Astrocyte of the hippocampus (primary cell): ENCODE measurements around the gene SSR4.

Experiments used
- DNase-seq: peaks from one replicate; pipeline ENCODE4 v3.0.0; 2011; ENCODE audit warnings: low read depth, low spot score

Gene SSR4

DNA sequence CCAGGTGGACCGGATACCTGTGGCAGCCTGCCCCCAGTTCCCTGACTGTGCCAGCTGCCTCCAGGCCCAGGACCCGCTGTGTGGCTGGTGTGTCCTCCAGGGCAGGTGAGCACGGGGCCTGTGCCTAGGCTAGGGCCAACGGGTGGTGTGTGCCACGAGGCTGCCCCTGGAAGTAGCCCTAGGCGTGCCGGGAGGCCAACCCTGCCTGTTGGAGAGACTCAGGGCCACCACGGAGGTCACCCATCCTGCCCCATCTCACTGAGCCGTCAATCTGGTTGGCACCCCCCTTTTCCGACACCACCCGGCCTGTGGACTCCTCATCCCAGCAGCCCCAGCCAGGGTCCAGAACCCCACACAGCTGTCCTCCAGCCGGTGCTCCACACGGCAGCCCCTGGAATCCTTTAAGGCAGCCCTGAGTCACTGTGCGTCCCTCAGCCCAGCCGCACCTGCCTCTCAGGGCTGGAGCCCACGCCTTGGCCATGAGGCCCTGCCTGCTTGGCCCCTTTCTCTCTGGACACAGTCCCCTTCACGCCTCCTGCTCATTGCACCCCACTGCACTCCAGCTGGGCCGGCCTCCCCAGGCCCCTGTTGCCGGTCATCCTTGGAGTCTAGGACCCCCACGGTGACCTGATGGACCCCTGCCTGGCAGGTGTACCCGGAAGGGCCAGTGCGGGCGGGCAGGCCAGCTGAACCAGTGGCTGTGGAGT lies 25.2 kb upstream of the SSR4 start:
- DNase-seq, result no peak

GRCh38 chrX:153769865-153770600 lies 24.4 kb upstream of the SSR4 start:
- DNase-seq, result no peak

- no peak for DNase-seq
These were observed 23.7 kb upstream of the SSR4 start for GRCh38 chrX:153770601-153771414.

DNA sequence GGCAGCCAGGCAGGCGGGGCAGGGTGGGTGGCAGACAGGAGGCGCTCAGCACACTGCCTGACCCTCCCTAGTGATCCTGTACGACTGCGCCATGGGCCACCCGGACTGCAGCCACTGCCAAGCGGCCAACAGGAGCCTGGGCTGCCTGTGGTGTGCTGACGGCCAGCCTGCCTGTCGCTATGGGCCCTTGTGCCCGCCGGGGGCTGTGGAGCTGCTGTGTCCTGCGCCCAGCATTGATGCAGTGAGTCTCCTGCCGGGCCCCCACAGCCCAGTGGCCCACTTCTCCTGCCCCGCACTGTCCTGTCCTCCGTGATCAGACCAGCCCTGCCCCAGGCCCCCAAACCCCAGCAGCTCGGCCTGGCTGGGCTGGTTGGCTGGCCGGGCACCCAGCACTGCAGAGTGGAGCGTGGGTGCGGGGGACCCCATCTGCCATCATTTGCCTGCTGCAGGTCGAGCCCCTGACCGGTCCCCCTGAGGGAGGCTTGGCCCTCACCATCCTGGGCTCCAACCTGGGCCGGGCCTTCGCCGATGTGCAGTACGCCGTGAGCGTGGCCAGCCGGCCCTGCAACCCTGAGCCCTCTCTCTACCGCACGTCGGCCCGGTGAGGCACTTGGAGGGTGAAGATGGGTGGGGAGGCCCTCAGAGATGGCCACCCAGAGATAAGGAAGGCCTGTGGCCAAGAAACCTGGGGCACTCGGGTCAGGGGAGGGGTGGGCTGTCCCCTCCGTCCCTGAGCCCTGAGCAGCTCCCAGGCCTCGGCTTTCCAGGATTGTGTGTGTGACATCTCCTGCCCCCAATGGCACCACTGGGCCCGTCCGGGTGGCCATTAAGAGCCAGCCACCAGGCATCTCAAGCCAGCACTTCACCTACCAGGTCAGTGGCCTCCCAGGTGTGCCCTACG lies 22.8 kb upstream of the SSR4 start:
- no peak for DNase-seq

- no peak for DNase-seq
These were observed 21.9 kb upstream of the SSR4 start for GRCh38 chrX:153772316-153773217.

GRCh38 chrX:153773218-153773611 lies 21.3 kb upstream of the SSR4 start:
- DNase-seq, result no peak

- DNase-seq, result no peak
These were observed 20.5 kb upstream of the SSR4 start for GRCh38 chrX:153773741-153774575.

GRCh38 chrX:153774576-153775292 lies 19.7 kb upstream of the SSR4 start:
- no peak for DNase-seq

DNA sequence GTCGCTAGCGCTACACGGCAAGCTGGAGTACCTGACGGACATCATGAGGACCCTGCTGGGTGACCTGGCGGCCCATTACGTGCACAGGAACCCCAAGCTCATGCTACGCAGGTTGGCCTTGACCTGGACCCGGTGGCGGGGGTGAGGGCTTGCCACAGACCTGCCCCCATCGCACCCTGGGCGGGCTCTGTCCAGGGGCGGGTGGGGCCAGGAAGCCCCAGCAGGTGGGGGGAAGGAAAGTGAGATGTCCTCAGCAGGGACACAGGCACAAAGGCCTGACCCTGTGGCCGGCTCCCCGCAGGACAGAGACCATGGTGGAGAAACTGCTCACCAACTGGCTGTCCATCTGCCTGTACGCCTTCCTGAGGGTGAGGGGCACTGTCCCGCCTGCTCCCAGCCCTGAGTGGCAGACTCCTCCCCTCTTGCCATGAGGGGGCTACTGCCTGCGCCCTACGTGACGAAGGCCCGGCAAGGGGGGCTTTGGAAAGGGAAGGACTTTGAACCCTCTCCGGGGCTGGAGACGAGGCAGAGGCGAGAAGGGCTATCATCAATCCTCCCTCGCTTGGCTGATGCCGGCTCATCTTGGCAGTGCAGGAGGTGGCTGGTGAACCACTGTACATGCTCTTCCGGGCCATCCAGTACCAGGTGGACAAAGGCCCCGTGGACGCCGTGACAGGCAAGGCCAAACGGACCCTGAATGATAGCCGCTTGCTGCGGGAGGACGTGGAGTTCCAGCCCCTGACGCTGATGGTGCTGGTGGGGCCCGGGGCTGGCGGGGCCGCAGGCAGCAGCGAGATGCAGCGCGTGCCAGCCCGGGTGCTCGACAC lies 19.0 kb upstream of the SSR4 start:
- DNase-seq, result no peak

GRCh38 chrX:153776120-153776599 lies 18.3 kb upstream of the SSR4 start:
- DNase-seq, result no peak

- DNase-seq, result no peak
These were observed 17.8 kb upstream of the SSR4 start for GRCh38 chrX:153776611-153777045.

DNA sequence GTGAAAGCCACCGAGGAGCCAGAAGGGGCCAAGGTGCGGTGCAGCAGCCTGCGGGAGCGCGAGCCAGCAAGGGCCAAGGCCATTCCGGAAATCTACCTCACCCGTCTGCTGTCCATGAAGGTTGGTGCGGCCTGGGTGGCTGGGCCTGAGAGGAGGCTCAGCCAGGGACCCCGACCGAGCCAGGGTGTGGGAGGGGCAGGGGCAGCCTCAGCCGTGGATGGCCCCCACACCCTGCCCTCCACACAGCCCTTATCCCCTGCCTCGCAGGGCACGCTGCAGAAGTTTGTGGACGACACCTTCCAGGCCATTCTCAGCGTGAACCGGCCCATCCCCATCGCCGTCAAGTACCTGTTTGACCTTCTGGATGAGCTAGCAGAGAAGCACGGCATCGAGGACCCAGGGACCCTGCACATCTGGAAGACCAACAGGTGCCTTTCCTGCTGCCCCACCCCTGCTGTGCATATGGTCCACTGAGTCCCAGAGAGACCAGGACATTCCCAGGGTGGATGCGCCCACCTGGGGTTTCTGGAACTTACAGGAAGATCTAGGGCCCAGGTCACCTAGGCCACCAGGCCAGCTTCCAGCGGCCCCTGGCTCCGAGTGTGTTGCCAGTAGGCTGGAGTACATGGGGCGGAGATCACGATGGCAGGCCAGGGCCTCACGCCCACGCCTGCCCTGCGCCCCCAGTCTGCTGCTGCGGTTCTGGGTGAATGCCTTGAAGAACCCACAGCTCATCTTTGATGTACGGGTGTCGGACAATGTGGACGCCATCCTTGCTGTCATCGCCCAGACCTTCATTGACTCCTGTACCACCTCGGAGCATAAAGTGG lies 17.0 kb upstream of the SSR4 start:
- DNase-seq, result no peak

DNA sequence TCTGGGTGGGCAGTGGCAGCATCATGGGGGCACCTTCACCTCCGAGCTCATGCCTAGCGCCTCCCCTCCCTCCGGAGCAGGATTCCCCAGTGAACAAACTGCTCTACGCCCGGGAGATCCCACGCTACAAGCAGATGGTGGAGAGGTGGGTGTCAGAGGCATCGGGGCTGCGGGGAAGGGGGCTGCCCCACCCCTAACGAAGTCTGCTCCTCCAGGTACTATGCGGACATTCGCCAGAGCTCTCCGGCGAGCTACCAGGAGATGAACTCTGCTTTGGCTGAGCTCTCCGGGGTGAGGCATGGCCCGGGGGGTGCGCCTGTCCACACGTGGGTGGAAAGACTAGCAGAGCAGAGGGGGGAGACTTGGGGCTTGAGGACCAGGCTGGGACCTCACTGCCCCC lies 16.3 kb upstream of the SSR4 start:
- DNase-seq, result no peak

GRCh38 chrX:153778684-153779101 lies 15.8 kb upstream of the SSR4 start:
- no peak for DNase-seq

- no peak for DNase-seq
These were observed 14.4 kb upstream of the SSR4 start for GRCh38 chrX:153779891-153780677.
